Karpas-422 (cell line): Measurements from ENCODE around the gene HSD17B8. TPM values are rescaled to one million over a fixed set of nuclear protein-coding genes. Genes with fewer than 3 reads are reported as not detected.

Source experiments
- DNase-seq: peaks from one replicate; pipeline ENCODE4 v3.0.0-alpha.2; 2015
- H2AFZ ChIP-seq: fragments of 200-600 bp; sonication (generic); 2 replicates; pipeline ENCODE4 v1.6.1; 2014; ENCODE audit warnings: antibody characterized with exemption, low read length, mixed read lengths
- H3K27ac ChIP-seq: fragments of 200-600 bp; sonication (generic); 2 replicates; pipeline ENCODE4 v1.5.1; 2014; ENCODE audit warnings: mild to moderate bottlenecking, low read length, moderate library complexity
- H3K27me3 ChIP-seq: fragments of 200-600 bp; sonication (generic); 2 replicates; pipeline ENCODE4 v1.6.1; 2014; ENCODE audit warnings: low read length, mixed read lengths
- H3K36me3 ChIP-seq: fragments of 200-600 bp; sonication (generic); 2 replicates; pipeline ENCODE4 v1.6.1; 2014; ENCODE audit warnings: low read length, mixed read lengths; ENCODE audit not compliant: insufficient read depth
- H3K4me1 ChIP-seq: fragments of 200-600 bp; sonication (generic); 2 replicates; pipeline ENCODE4 v1.6.1; 2014; ENCODE audit warnings: mild to moderate bottlenecking, low read length, mixed read lengths
- H3K4me2 ChIP-seq: fragments of 200-600 bp; sonication (generic); 2 replicates; pipeline ENCODE4 v1.6.1; 2014; ENCODE audit warnings: low read length, low read depth, mild to moderate bottlenecking; ENCODE audit not compliant: poor library complexity, severe bottlenecking
- H3K4me3 ChIP-seq: fragments of 200-600 bp; sonication (generic); 2 replicates; pipeline ENCODE4 v1.5.1; 2014; ENCODE audit warnings: mild to moderate bottlenecking, antibody characterized with exemption, low read length, mixed read lengths
- H3K79me2 ChIP-seq: fragments of 200-600 bp; sonication (generic); 2 replicates; pipeline ENCODE4 v1.6.1; 2014; ENCODE audit warnings: mild to moderate bottlenecking, low read length, mixed read lengths
- H3K9ac ChIP-seq: fragments of 200-600 bp; sonication (generic); 2 replicates; pipeline ENCODE4 v1.6.0; 2014; ENCODE audit warnings: low read length
- H3K9me2 ChIP-seq: fragments of 200-600 bp; sonication (generic), shearing (Covaris generic); replicated peaks from 2 replicates; pipeline ENCODE4 v1.6.0; 2014; ENCODE audit warnings: mild to moderate bottlenecking, low read length, moderate library complexity; ENCODE audit not compliant: insufficient read depth
- H3K9me3 ChIP-seq: fragments of 300-700, 200-600 bp; sonication (generic); 2 replicates; pipeline ENCODE4 v1.6.1; 2014; ENCODE audit warnings: low read length, mixed read lengths
- H4K20me1 ChIP-seq: fragments of 200-600 bp; sonication (generic); 2 replicates; pipeline ENCODE4 v1.6.1; 2014; ENCODE audit warnings: mild to moderate bottlenecking, antibody characterized with exemption, low read length, low read depth; ENCODE audit not compliant: insufficient read depth
- total RNA-seq: library from RNA; depleted of rRNA; stranded (reverse); fragments of >200 nt; shearing (Covaris generic); gene quantifications from 2 replicates; pipeline ENCODE4 v1.2.3, GENCODE V29; 2014; ENCODE audit warnings: low replicate concordance; rRNA removed

The HSD17B8 gene
- 15.5 and 26.2 TPM in 2 replicates for total RNA-seq

DNA sequence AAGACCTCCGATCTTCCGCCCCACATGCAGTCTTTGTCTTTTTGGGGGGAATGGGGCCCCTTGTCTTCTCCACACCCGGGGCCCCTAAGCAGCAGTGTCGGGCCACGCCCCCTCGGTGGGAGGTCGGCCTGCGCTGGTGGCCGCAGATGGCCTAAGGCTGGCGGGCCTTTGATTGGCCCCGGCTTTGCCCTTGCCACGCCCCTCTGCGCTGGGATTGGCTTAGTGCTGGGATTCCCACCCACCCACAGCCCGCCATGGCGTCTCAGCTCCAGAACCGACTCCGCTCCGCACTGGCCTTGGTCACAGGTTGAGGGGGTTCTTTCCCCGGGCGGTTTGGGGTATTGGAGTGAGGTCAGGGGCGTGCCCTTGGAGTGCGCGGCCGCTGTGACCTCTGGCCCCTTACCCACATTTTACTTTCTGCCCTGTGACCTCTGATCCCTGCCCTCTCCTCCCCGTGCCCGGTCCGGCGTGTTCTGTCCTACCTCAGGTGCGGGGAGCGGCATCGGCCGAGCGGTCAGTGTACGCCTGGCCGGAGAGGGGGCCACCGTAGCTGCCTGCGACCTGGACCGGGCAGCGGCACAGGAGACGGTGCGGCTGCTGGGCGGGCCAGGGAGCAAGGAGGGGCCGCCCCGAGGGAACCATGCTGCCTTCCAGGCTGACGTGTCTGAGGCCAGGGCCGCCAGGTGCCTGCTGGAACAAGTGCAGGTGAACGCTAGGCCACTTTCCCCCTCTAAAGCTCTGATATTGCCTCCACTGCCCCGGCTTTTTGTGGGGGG is at the start of gene HSD17B8:
Gene HSD17B8, plus strand, starts transcription at position 241 of the 776 bp plus-strand sequence. Its CDS starts 14 bp downstream, at position 255.
- Histone ChIP-seq H3K9me2 (no peaks in the 10 kb centered on the region), H2AFZ (no peak within 1 kb of the TSS), H3K4me1 (peaks cover 55% of the 10 kb centered on the region), H3K9ac (peak within 1 kb of the TSS; percentile 87), H3K79me2 (peaks cover 33% of the 10 kb centered on the region), H3K27ac (no peak within 1 kb of the TSS; the same call in 1 of the 2 replicates), H3K36me3 (peaks cover 20% of the 10 kb centered on the region), H3K4me3 (peak within 1 kb of the TSS; percentile 79), H4K20me1 (no peaks in the 10 kb centered on the region), H3K27me3 (no peaks in the 10 kb centered on the region), H3K9me3 (no peaks in the 10 kb centered on the region), H3K4me2 (peak within 1 kb of the TSS; percentile 68)
- DNase-seq, result peak; percentile 93

DNA sequence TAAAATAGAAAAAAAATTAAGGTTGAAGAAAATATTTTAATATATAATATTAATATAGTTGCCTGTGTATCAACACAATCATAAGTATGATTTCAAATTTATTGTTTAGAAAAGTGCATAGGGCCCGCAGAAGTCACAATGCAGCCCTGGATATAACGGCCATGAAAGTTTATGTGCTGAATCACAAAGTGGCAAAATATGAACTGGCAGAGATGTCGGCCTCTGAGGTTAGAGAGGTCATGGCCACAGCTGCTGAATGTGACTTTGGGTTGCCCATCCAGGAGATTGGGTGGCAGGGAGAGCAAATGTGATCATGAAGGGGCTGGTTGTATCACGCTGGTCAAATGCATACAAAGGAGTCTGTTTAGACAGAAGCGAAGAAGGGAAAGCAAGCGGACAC is 47.9 kb upstream of the HSD17B8 start:
- Histone ChIP-seq H4K20me1 (no peaks in the 10 kb centered on the region), H3K9me2 (no peaks in the 10 kb centered on the region), H3K4me1 (peaks cover 3% of the 10 kb centered on the region), H3K4me3 (no peak overlapping the region), H3K4me2 (no peak overlapping the region), H3K9ac (no peak overlapping the region), H2AFZ (no peak overlapping the region), H3K79me2 (no peaks in the 10 kb centered on the region), H3K27ac (no peak overlapping the region), H3K9me3 (peaks cover under 1% of the 10 kb centered on the region), H3K27me3 (no peaks in the 10 kb centered on the region), H3K36me3 (no peaks in the 10 kb centered on the region)
- DNase-seq, result no peak

DNA sequence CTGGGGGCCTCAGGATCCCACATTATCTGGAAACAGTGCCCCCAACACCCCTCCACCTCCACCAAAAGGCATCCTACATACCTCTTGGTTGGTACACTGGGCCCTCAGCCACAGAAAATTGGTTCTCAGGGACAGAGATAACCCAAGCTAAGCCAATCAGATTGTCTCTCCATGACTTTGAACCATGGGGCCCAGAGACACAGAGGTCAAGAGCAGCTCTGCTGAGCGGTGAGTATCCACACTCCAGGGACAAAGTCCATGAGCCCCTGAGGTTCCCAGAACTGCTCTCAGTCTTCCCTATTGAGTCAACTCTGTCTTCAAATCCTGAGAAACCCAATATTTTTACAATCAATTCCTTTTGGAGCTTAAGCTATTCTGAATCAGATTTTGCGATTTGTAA is 47.5 kb upstream of the HSD17B8 start:
- Histone ChIP-seq H3K36me3 (no peaks in the 10 kb centered on the region), H3K4me3 (no peak overlapping the region), H3K9ac (no peak overlapping the region), H3K79me2 (no peaks in the 10 kb centered on the region), H3K4me2 (no peak overlapping the region), H3K27me3 (no peaks in the 10 kb centered on the region), H4K20me1 (no peaks in the 10 kb centered on the region), H3K9me3 (no peaks in the 10 kb centered on the region), H3K27ac (no peak overlapping the region), H3K9me2 (no peaks in the 10 kb centered on the region), H2AFZ (no peak overlapping the region), H3K4me1 (peaks cover 7% of the 10 kb centered on the region)
- no peak for DNase-seq

DNA sequence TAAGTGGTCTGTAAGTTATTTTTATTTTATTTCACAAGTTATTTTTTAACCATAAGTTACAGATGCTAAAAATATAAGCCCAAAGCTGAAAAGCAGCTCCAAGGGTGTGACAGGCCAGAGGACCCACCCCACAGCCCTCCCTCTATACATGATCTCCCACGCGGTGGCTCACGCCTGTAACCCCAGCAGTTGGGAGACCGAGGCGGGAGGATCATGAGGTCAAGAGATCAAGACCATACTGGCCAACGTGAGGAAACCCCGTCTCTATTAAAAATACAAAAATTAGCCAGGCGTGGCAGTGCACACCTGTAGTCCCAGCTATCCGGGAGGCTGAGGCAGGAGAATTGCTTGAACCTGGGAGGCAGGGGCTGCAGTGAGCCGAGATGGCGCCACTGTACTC is 44.4 kb upstream of the HSD17B8 start:
- H3K36me3 ChIP-seq, result no peaks in the 10 kb centered on the region
- peaks cover 13% of the 10 kb centered on the region for H3K4me1 ChIP-seq
- no peaks in the 10 kb centered on the region for H3K27me3 ChIP-seq
- H3K79me2 ChIP-seq, result no peaks in the 10 kb centered on the region
- no peaks in the 10 kb centered on the region for H4K20me1 ChIP-seq
- no peak overlapping the region for H2AFZ ChIP-seq
- H3K4me3 ChIP-seq, result no peak overlapping the region
- H3K9ac ChIP-seq, result no peak overlapping the region
- no peaks in the 10 kb centered on the region for H3K9me3 ChIP-seq
- no peak overlapping the region for H3K4me2 ChIP-seq
- DNase-seq, result no peak
- H3K27ac ChIP-seq, result no peak overlapping the region
- no peaks in the 10 kb centered on the region for H3K9me2 ChIP-seq

DNA sequence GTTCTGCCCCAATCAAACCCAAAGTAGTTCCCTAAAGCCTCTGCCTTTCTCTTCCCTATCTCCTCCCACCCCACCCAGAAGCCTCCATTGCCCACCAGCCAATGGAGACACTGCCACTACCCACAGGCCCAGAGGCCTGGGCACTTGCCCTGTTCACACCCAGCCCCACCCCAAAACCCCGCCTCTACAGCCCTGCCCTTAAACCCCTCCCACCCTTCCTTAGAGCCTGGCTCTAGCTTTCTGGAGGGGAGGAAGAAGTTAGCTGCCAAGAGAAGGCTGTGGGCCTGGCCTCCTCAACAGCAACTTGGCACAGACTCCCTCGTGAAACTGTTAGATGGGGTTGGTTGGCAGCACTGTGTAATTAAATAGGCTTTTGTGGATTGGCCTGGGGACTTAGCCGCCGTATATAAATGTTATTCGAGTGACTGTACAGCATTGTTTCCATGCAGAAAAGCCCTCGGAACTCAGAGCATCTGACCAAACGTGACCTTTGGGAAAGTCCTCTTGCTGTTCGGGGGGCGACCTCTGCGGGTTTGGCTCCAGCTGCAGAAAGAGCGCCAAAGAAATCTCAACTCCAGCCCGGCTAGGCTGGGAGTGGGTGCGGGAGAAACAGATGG is 43.6 kb upstream of the HSD17B8 start:
- Histone ChIP-seq H2AFZ (no peak overlapping the region), H3K9ac (no peak overlapping the region), H3K9me3 (no peaks in the 10 kb centered on the region), H3K27me3 (no peaks in the 10 kb centered on the region), H3K36me3 (no peaks in the 10 kb centered on the region), H3K79me2 (no peaks in the 10 kb centered on the region), H3K4me1 (peaks cover 13% of the 10 kb centered on the region), H3K4me3 (no peak overlapping the region), H3K27ac (no peak overlapping the region), H3K4me2 (peak overlapping the region; percentile 71), H3K9me2 (no peaks in the 10 kb centered on the region), H4K20me1 (no peaks in the 10 kb centered on the region)
- peak; percentile 62 for DNase-seq

DNA sequence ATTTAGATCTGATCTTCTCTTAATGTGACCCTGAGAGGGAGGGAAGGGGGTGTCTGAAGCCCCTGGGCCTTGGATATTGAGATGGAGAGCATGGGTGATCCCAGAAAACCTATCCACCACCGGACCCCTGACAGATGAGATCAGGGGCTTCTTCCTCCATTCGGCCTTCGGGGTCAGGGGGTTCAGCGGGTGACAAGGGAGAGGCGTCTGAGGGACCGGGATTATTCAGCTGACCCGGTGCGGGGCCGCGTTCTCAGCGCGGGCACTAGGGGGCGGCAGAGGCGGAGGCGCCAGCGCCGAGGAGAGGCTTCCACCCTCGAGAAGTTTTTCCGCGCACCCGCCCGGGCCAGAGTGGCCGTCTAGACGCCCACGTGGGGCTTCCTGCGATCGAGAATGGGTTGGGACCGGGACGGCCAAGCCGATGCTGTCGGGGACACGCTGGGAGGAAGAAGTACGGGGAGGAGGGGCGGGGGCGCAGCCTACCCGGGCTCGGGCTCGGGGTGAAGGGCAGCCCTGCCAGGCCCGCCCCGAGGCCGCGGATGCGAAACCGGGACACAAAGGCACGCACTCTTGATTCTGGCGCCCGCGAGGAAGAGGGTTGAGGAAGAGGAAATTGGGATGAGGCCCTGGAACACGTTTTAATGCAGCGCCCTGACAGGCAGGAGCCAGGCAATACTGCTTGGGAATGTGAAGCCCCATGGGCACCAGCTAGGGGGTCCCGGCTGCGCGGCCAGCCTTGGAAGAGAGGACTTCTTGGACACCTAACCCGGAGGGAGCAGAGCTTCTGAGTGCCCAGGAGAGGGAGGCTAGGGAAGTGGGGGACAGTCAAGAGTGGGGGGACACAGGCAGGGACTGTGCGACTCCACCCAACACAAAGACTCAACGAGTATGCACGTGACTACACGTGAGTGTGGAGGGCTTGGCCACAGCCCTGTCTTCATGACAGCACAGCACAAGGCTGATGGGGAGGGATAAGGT is 42.8 kb upstream of the HSD17B8 start:
- Histone ChIP-seq H3K4me2 (peak overlapping the region; percentile 71), H3K36me3 (no peaks in the 10 kb centered on the region), H3K79me2 (no peaks in the 10 kb centered on the region), H2AFZ (peak overlapping the region; percentile 97; the same call in 1 of the 2 replicates), H3K9ac (peak overlapping the region; percentile 69), H3K27ac (no peak overlapping the region), H3K4me3 (peak overlapping the region; percentile 58), H4K20me1 (no peaks in the 10 kb centered on the region), H3K27me3 (no peaks in the 10 kb centered on the region), H3K9me3 (no peaks in the 10 kb centered on the region), H3K9me2 (no peaks in the 10 kb centered on the region), H3K4me1 (peaks cover 13% of the 10 kb centered on the region)
- DNase-seq, result peak; percentile 90

DNA sequence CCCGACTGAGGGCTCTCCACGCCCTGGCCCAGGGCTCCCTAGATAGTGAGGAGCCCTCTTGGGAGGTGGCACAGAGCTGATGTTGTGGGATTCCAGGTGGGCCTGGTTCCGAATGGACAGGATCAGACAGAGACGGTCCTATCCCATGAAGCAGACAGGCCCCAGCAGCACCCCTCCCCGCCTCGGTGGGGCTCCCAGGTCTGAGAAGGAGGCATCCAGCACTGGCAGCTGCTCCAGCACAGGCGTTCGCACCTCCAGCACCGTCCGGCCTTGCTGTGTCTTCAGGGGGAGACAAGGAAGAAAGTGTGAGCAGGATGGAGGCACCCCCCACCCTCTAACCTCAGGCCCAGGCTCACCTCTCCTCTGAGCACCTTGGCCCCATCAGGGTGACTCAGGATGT is 40.9 kb upstream of the HSD17B8 start:
- Histone ChIP-seq H3K27ac (no peak overlapping the region), H3K4me2 (no peak overlapping the region), H3K4me1 (peaks cover 13% of the 10 kb centered on the region), H3K9me2 (no peaks in the 10 kb centered on the region), H3K9ac (no peak overlapping the region), H3K27me3 (no peaks in the 10 kb centered on the region), H4K20me1 (no peaks in the 10 kb centered on the region), H3K4me3 (no peak overlapping the region), H2AFZ (no peak overlapping the region), H3K36me3 (no peaks in the 10 kb centered on the region), H3K9me3 (no peaks in the 10 kb centered on the region), H3K79me2 (no peaks in the 10 kb centered on the region)
- no peak for DNase-seq

DNA sequence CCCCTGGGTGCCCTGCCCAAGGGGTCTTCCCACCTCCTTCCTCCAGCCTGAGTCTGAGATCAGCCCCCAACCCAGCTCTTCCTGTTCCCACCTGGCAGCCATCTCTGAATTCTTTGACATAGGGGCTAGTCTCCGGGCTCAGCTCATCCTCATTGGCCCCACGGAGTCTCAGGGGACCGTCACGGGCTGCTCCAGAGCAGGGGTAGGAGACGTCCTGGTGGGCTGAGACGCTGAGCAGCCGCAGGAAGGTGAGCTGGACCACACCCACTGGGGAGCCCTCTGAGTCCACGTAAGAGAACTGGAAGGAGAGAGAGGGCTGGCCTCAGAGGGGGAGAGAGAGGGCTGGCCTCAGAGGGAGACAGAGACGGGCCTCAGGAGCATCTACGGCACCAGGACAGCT is 40.3 kb upstream of the HSD17B8 start:
- DNase-seq, result no peak
- no peaks in the 10 kb centered on the region for H3K9me2 ChIP-seq

More for the DNA sequence above, 40.3 kb upstream of the HSD17B8 start:
- H3K27ac ChIP-seq, result no peak overlapping the region
- H2AFZ ChIP-seq, result no peak overlapping the region
- H3K4me3 ChIP-seq, result no peak overlapping the region
- no peaks in the 10 kb centered on the region for H3K27me3 ChIP-seq
- no peaks in the 10 kb centered on the region for H4K20me1 ChIP-seq
- H3K36me3 ChIP-seq, result no peaks in the 10 kb centered on the region
- no peaks in the 10 kb centered on the region for H3K9me3 ChIP-seq
- no peak overlapping the region for H3K9ac ChIP-seq
- H3K79me2 ChIP-seq, result no peaks in the 10 kb centered on the region
- no peak overlapping the region for H3K4me2 ChIP-seq
- peaks cover 13% of the 10 kb centered on the region for H3K4me1 ChIP-seq
